Mucosa of stomach (tissue), 1 donor: ENCODE data around the gene PPAN.

Experiments
- H3K27me3 ChIP-seq: one replicate; pipeline ENCODE4 v1.7.0; 2013; ENCODE audit warnings: mild to moderate bottlenecking, low read length; ENCODE audit not compliant: control insufficient read depth, insufficient read depth
- H3K36me3 ChIP-seq: one replicate; pipeline ENCODE4 v1.7.0; 2013; ENCODE audit warnings: low read length; ENCODE audit not compliant: control insufficient read depth, insufficient read depth
- H3K4me1 ChIP-seq: one replicate; pipeline ENCODE4 v1.7.0; 2013; ENCODE audit warnings: mild to moderate bottlenecking, low read length; ENCODE audit not compliant: control insufficient read depth, insufficient read depth
- H3K4me3 ChIP-seq: one replicate; pipeline ENCODE4 v1.7.0; 2013; ENCODE audit warnings: low read length
- H3K9ac ChIP-seq: one replicate; pipeline ENCODE4 v1.7.0; 2013; ENCODE audit warnings: mild to moderate bottlenecking, low read length, moderate library complexity
- H3K9me3 ChIP-seq: one replicate; pipeline ENCODE4 v1.7.0; 2013; ENCODE audit warnings: mild to moderate bottlenecking, low read length, moderate library complexity; ENCODE audit not compliant: control insufficient read depth
- donor health status: Pancreatic carcinoma.

Gene PPAN

DNA sequence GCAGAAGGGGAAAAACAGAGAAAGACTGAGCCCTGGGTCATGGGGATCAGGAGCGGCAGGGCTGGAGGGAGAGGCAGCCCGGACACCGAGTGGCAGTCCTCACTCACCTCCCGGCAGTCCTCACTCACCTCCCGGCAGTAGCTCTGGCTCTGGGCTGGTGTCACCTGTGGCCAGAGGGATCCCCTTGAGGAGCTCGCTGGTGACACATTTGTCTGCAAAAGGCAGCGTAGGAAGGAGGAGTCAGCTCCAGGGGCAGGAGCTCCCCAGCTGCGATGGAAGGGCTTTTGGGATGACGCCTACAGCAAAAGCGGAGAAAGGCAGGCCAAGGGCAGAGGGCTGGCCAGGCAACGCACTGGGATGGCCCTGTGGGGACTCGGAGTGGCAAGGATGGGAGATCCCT, 12.8 kb downstream of the PPAN start:
- Histone ChIP-seq H3K36me3 (no peaks in the 10 kb centered on the region), H3K27me3 (no peaks in the 10 kb centered on the region), H3K9me3 (no peaks in the 10 kb centered on the region), H3K9ac (peak overlapping the region; percentile 93), H3K4me3 (peak overlapping the region; percentile 87), H3K4me1 (peaks cover 9% of the 10 kb centered on the region)

DNA sequence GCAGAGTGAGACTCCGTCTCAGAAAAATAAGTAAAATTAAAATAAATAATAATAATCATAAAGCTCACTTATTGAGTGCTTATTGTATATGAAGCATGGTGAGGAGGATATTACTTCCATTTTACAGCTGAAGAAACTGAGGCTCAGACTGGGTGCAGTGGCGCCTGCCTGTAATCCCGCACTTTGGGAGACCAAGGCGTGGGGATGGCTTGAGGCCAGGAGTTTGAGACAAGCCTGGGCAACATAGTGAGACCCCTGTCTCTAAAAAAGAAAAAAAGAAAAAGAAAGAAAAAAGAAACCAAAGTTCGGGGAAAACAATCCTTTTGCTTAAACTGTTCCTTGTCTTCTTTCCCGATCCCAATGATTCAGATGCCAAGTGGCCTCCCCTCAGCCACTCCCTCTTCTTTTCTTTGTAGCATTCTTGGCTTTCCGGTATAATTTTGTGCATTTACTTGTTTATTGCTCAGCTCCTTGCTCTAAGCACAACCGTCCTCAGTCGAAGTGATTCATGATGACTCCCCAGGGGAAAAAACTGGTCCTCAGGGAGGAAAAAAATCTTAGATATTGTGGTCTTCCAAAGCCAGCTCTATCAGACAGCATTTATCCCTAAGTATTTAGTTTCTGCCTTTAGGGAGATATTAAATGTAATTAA, 14.5 kb downstream of the PPAN start:
- Histone ChIP-seq H3K9ac (no peak overlapping the region), H3K9me3 (no peaks in the 10 kb centered on the region), H3K4me3 (no peak overlapping the region), H3K36me3 (no peaks in the 10 kb centered on the region), H3K27me3 (no peaks in the 10 kb centered on the region), H3K4me1 (peaks cover 9% of the 10 kb centered on the region)

DNA sequence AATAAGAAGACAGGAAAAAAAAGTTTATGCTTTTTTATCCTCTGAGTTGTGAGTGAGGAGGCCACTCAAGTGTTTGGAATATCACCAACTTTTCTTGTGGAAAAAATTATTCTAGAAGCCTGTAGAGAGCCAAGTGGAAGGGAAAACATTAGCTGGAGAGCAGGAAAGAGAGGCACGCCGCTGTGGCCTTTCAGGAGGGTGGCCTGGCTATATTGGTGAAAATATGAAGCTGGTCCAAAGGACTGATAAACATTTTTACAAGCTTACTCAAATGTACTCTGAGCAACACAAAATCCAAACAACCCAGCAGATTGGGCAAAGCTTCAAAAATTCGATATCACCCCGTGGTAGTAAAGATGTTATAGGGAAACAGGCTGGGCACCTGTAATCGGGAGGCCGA, 15.9 kb downstream of the PPAN start:
- H3K9ac ChIP-seq, result no peak overlapping the region
- no peaks in the 10 kb centered on the region for H3K27me3 ChIP-seq
- H3K4me1 ChIP-seq, result peaks cover 9% of the 10 kb centered on the region
- no peak overlapping the region for H3K4me3 ChIP-seq
- no peaks in the 10 kb centered on the region for H3K9me3 ChIP-seq
- H3K36me3 ChIP-seq, result no peaks in the 10 kb centered on the region

DNA sequence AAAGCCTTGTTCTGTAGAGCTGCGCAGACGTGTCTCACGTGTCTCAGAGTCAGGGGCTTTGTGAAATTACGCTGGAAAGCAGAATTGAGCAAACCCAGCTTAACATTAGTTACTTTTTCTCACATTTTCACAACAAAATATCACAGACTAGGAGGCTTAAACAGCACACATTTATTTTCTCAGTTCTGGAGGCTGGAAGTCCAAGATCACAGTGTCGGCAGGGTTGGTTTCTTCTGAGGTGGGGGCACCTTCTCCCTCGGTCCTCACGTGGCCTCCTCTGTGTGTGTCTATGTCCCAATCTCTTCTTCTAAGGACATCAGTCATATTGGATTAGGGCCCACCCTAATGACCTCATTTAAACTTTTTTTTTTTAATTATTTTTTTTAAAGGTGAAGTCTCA, 18.3 kb downstream of the PPAN start:
- H3K4me3 ChIP-seq, result no peak overlapping the region
- H3K9me3 ChIP-seq, result no peaks in the 10 kb centered on the region
- H3K27me3 ChIP-seq, result no peaks in the 10 kb centered on the region
- no peak overlapping the region for H3K9ac ChIP-seq
- no peaks in the 10 kb centered on the region for H3K36me3 ChIP-seq
- H3K4me1 ChIP-seq, result no peaks in the 10 kb centered on the region

DNA sequence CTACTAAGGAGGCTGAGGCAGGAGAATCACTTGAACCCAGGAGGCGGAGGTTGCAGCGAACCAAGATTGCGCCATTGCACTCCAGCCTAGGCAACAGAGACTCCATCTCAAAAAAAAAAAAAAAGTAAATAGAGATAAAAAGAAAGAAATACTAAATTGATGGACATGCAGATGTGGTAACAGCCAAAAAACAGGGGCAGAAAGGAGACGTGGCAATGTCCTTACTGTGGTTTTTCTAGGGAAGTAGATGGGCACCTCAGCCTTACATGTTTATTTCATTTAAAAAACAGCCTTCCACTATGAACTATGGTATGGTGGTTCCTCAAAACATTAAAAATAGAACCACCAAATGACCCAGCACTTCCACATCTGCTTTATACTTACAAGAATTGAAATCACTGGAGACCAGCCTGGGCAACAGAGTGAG, 20.1 kb downstream of the PPAN start:
- no peak overlapping the region for H3K9ac ChIP-seq
- H3K4me1 ChIP-seq, result no peaks in the 10 kb centered on the region
- no peaks in the 10 kb centered on the region for H3K36me3 ChIP-seq
- H3K4me3 ChIP-seq, result no peak overlapping the region
- no peaks in the 10 kb centered on the region for H3K9me3 ChIP-seq
- H3K27me3 ChIP-seq, result no peaks in the 10 kb centered on the region

DNA sequence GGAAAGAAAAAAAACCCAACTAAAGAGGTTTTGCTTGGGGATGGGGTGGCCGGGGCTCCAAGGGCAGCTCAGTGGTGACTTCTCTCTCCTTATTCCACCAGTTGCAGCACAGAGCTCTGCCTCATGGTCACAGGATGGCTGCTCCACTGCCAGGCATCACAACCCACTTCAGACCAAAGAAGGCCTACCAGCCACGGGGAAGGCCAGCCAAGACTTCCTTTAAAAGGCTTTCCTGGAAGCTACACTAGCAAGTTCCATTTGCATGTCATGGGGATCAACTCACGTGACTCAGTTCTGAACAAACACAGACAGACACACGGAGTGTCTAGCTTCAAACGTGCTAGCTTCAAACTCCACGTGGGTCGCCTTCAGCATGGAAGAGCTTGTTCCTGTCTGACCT, 26.7 kb downstream of the PPAN start:
- Histone ChIP-seq H3K4me1 (no peaks in the 10 kb centered on the region), H3K9me3 (no peaks in the 10 kb centered on the region), H3K36me3 (peaks cover 8% of the 10 kb centered on the region), H3K9ac (no peak overlapping the region), H3K4me3 (no peak overlapping the region), H3K27me3 (no peaks in the 10 kb centered on the region)

DNA sequence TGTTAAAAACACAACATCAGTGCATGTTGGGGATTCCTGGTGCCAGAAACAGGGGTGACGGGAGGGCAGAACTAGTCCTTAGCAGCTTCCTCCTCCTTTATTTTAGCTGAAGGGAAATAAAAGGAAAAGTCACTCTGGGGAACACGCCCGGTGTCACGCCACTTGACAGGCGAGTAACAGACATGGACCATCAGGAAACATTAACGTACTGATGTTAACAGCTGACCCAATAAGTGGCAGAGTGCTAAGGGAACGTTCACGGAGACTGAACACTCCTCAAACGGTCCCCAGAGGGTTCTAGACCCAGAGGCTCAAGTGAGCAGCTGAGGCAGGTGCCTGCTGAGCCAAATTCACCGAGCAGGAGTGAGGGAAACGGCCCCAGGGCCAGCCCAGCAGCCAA, 27.4 kb downstream of the PPAN start:
- no peaks in the 10 kb centered on the region for H3K9me3 ChIP-seq
- H3K27me3 ChIP-seq, result no peaks in the 10 kb centered on the region
- peaks cover 14% of the 10 kb centered on the region for H3K36me3 ChIP-seq
- H3K9ac ChIP-seq, result no peak overlapping the region
- H3K4me3 ChIP-seq, result no peak overlapping the region
- no peaks in the 10 kb centered on the region for H3K4me1 ChIP-seq

DNA sequence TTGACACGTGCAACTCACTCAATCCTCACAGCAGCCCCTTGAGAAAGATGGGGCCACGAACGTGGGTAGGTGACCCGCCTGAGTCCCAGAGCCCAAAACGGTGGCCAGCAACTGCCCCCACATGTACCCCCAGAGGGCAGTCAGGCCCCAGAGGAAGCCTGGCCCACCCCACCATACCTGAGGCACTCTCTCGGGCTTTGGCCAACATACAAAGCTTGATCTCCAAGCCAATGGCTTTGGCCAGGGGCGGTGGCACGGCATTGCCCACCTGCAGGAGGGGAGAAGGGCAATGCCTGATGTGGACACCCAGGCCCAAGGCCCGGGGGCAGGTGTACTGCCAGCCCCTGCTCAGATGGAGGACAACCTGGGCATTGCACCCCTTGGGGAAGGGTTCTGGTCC, 27.9 kb downstream of the PPAN start:
- peaks cover 14% of the 10 kb centered on the region for H3K36me3 ChIP-seq
- no peaks in the 10 kb centered on the region for H3K9me3 ChIP-seq
- no peak overlapping the region for H3K4me3 ChIP-seq
- H3K27me3 ChIP-seq, result no peaks in the 10 kb centered on the region
- H3K9ac ChIP-seq, result no peak overlapping the region
- no peaks in the 10 kb centered on the region for H3K4me1 ChIP-seq

DNA sequence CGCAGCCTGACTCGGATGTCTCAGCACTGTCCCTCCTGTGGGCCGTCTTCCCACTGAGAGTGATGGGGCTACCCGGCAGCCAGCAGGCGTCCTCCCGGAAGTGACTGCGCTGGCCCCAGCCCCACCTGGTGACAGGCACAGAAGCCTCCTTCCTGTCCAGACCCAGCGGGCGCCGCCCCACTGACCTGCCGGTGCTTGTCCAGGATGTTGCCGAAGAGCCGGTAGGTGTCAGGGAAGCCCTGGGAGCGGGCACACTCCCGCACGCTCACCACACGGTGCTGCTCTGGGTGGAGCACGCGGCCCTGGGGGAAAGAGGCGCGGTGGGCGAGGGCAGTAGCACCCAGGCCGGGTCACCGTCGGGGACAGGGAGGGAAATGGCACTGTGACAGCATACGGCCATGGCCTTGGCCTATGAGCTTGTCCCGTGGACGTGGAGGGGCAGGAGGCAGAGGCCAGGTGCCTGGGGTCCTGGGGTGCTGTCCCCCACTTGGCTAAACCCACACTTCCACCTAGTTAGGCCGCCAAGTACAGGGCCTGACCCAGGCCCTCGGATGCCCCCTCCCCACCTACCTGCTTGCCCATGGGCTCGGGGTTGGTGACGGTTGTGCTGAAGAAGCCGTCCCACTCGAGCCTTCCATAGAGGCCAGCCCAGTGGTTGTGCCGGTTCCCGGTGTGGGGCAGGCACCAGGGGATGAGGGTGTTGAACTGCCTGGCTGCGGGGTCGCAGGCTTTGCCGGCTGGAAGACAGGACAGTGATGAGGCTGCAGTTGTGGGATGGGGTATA, 29.6 kb downstream of the PPAN start:
- Histone ChIP-seq H3K27me3 (no peaks in the 10 kb centered on the region), H3K36me3 (peaks cover 15% of the 10 kb centered on the region), H3K4me1 (no peaks in the 10 kb centered on the region), H3K9me3 (no peaks in the 10 kb centered on the region), H3K4me3 (no peak overlapping the region), H3K9ac (no peak overlapping the region)

DNA sequence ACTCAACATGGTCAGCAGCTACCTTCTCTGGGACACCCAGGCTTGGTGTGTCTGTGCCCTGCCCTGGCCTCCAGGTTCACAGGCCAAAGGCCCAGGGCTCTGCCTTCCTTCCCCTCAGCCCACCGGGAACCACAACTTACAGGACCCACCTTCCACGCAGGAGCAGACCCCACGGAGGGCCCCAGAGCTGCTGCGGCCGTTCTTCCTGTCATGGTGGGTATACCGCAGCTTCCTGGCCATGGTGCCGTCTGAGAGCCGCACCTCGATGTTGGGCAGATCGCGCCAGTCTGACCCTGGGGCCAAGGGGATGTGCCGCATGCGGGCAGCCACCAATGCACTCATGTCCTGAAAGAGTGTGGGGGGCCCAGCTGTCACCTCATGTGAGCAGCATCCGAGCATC, 30.8 kb downstream of the PPAN start:
- Histone ChIP-seq H3K27me3 (no peaks in the 10 kb centered on the region), H3K36me3 (peaks cover 24% of the 10 kb centered on the region), H3K4me3 (no peak overlapping the region), H3K9ac (no peak overlapping the region), H3K9me3 (no peaks in the 10 kb centered on the region), H3K4me1 (no peaks in the 10 kb centered on the region)

DNA sequence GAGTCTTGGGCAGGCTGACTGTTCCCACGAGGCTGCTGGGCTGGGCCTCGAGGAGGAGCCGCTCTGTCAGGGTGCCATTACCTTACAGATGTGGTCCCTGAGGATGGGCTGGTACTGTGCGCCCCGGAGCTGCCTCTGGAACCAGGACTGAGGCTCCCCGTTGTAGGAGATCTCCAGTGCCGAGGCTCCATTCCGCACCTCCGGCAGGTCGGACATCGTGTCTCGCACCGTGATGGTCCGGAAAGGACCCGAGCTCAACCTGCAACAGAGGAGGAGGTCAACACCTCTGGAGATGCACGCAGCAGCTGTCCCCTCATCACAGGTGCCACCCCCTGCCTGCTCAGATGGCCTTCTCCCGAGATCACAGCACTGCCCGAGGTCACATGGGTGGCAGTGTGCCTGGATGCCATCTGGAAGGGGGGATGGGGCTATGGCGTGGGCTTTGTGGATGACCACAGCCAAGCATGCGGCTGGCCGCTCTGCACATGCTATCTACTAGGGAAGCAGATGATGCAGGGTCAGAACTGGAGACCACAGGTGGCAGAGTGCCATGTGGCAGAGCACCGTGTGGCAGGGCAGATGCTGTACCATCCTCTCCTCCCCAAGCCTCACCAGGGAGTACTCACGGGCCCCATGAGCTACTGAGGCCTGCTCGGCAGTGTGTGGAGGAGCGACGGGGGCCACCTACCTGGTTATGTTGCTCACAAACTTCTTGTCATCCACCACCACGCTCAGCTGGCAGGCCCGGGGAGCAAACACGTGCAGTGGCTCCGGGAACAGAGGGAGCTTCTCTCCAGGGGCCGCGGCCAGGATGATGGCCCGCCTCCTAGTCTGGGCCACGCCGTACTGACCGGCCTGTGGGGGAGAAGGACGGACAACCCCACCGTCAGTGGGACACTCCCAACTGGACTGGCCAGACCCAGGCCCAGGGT, 31.9 kb downstream of the PPAN start:
- no peak overlapping the region for H3K4me3 ChIP-seq
- H3K9me3 ChIP-seq, result no peaks in the 10 kb centered on the region
- H3K4me1 ChIP-seq, result no peaks in the 10 kb centered on the region
- H3K36me3 ChIP-seq, result peaks cover 24% of the 10 kb centered on the region
- H3K27me3 ChIP-seq, result no peaks in the 10 kb centered on the region
- H3K9ac ChIP-seq, result no peak overlapping the region
